GM12864 (cell line): ENCODE results near the gene GALNTL6.

ENCODE experiments used
- DNase-seq: peaks from one replicate; pipeline ENCODE4 v3.0.0-alpha.2; 2011; ENCODE audit warnings: low read depth
- H3K4me3 ChIP-seq: 2 replicates; pipeline ENCODE4 v1.5.1; 2011; ENCODE audit warnings: mild to moderate bottlenecking, low read depth, low read length, control low read depth
- TF ChIP-seq, protein P1 (sequence below): IDR thresholded peaks from 2 replicates; pipeline ENCODE4 v1.5.1; 2011; ENCODE audit warnings: low read depth, mild to moderate bottlenecking, moderate library complexity, low read length, control low read depth, inconsistent platforms; ENCODE audit errors: missing control alignments

Gene GALNTL6

DNA sequence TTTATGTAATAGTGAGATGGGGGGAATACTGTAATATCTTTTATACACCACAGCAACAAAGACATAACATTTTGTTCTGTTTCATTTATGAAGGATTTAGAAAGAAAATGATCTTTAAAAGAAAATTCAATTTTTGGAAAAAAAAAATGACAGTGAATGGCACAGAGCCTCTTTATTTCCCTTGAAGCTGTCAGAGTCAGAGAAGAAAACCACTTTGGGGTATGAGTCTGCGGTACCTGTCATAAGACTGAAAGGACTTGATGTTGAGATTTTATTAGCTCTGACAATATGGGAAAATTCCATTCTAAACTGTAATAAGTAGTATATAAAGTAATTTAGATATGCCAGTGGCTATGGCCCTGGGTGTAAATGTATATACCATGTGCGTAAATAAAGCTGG lies 134.8 kb downstream of the GALNTL6 start:
- TF ChIP-seq, protein P1, sequence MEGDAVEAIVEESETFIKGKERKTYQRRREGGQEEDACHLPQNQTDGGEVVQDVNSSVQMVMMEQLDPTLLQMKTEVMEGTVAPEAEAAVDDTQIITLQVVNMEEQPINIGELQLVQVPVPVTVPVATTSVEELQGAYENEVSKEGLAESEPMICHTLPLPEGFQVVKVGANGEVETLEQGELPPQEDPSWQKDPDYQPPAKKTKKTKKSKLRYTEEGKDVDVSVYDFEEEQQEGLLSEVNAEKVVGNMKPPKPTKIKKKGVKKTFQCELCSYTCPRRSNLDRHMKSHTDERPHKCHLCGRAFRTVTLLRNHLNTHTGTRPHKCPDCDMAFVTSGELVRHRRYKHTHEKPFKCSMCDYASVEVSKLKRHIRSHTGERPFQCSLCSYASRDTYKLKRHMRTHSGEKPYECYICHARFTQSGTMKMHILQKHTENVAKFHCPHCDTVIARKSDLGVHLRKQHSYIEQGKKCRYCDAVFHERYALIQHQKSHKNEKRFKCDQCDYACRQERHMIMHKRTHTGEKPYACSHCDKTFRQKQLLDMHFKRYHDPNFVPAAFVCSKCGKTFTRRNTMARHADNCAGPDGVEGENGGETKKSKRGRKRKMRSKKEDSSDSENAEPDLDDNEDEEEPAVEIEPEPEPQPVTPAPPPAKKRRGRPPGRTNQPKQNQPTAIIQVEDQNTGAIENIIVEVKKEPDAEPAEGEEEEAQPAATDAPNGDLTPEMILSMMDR = no peak
- H3K4me3 ChIP-seq = no peak overlapping the region
- no peak for DNase-seq

DNA sequence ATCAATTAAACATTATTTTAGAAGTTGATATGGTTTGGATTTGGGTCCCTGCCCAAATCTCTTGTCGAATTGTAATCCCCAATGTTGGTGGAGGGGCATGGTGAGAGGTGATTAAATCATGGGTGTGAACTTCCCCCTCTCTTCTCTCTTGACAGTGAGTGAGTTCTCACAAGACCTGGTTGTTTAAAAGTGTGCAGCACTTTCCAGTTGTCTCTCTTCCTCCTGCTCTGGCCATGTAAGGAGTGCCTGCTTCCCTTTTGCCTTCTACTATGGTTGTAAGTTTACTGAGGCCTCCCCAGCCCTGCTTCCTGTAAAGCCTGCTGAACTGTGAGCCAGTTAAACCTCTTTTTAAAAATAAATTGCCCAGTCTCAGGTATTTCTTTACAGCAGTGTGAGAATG lies 141.4 kb downstream of the GALNTL6 start:
- no peak overlapping the region for H3K4me3 ChIP-seq
- TF ChIP-seq, protein P1 = no peak
- peak; percentile 15 for DNase-seq

DNA sequence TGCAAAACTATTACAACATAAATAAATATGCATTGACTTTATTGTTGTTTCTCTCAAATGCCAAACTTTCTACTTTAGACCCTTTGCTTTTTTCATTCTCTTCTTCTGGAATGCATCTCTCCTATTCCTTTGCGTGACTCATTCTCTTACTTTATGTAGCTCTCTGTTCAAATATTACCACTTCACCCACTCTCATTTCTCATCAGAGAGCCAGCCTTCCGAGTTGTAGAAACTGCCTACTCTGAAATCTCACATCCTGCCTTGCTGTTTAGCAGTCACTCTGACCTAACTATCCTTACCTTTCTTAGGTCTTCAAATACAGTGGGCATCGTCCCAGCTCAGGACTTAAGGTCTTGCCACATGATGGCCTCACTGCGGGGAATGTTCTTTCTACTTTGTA lies 143.5 kb downstream of the GALNTL6 start:
- no peak for DNase-seq
- no peak overlapping the region for H3K4me3 ChIP-seq
- TF ChIP-seq, protein P1 = no peak

DNA sequence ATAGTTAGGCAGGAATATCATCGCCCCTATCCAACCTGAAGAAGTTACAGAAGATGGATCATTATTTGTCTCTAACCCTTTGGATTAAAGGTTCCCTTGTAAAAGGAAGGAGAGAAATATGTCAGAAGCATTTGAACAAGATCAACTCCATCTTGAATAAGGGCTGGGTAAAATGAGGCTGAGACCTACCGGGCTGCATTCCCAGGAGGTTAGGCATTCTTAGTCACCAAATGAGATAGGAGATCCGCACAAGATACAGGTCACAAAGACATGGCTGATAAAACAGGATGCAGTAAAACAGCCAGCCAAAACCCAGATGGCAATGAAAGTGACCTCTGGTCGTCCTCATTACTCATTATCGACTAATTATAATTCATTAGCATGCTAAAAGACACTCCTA lies 148.9 kb downstream of the GALNTL6 start:
- DNase-seq = no peak
- H3K4me3 ChIP-seq = no peak overlapping the region
- TF ChIP-seq, protein P1 = no peak

DNA sequence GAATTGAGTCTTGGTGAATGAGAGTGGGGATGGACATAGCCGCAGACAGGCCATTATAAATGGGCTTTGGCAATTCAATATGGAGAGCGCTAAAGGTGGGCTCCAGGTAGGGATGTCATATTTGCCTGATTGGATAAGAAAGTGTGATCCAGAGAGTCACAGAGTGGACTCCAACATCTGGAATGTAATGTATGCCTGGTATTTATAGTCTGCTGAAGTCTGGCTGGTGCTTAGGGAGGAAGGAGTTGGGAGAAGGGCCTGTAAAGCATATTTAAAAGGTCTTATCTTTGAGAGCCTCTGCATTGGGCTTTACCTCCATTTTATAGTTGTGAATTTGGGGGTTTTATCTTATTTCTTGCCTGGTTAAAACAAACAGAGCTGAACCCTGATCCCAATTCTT lies 153.2 kb downstream of the GALNTL6 start:
- TF ChIP-seq, protein P1 = no peak
- DNase-seq = no peak
- no peak overlapping the region for H3K4me3 ChIP-seq

DNA sequence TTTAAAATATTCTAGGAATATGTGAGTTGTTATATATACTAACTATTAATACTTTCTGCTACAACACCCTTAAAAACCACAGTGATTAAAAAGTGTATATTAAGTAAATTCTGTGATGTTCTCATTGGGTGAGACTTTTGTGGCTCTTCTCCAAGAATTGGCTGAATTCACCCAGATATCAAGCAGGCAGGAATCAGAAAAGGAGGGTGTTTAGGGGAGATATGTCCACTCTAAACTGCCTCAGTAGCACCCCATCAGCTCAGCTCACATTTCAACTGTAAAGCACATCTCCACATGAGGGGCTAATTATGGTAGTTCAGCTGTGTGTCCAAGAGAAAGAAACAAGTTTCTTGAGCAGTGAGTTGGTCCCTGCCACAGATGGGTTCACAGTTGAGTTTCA lies 165.0 kb downstream of the GALNTL6 start:
- H3K4me3 ChIP-seq = no peak overlapping the region
- DNase-seq = no peak
- TF ChIP-seq, protein P1 = no peak

DNA sequence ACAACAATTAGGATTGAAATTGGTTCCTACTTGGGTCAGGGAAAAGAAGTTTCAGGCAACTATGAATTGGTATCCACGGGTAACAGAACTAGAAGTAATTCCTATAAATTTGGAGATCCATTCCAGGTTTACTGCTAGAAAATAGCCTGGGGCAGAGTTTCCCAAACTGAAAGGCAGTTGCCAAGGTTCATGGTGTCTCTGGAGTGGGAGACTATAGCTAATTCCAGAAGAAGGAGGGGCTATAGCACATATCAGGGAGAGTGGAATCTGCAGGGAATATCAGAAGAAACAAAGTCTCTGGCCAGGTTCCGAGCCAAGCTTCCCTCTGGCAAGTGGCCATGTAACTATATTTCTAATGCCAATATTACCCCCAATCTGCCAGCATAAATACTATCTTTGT lies 166.3 kb downstream of the GALNTL6 start:
- TF ChIP-seq, protein P1 = no peak
- no peak for DNase-seq
- no peak overlapping the region for H3K4me3 ChIP-seq
